ENCODE measurements around the gene TSSC4.

The TSSC4 gene

GRCh38 chr11:2398664-2399355 is 1.7 kb upstream of the TSSC4 start:
- TF ChIP-seq, protein P1, sequence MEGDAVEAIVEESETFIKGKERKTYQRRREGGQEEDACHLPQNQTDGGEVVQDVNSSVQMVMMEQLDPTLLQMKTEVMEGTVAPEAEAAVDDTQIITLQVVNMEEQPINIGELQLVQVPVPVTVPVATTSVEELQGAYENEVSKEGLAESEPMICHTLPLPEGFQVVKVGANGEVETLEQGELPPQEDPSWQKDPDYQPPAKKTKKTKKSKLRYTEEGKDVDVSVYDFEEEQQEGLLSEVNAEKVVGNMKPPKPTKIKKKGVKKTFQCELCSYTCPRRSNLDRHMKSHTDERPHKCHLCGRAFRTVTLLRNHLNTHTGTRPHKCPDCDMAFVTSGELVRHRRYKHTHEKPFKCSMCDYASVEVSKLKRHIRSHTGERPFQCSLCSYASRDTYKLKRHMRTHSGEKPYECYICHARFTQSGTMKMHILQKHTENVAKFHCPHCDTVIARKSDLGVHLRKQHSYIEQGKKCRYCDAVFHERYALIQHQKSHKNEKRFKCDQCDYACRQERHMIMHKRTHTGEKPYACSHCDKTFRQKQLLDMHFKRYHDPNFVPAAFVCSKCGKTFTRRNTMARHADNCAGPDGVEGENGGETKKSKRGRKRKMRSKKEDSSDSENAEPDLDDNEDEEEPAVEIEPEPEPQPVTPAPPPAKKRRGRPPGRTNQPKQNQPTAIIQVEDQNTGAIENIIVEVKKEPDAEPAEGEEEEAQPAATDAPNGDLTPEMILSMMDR (IDR thresholded peaks at IDR 0.05; ENCODE audit: insufficient read depth, missing control alignments): peak; percentile 10
- DNase-seq (ENCODE audit: insufficient read length, low spot score) (no peak), FAIRE-seq (no peak)

- TF ChIP-seq, protein P1 (IDR thresholded peaks at IDR 0.05; ENCODE audit: insufficient read depth, missing control alignments): no peak
- FAIRE-seq (no peak), DNase-seq (ENCODE audit: insufficient read length, low spot score) (no peak)
These were observed 972 bp upstream of the TSSC4 start for GRCh38 chr11:2399488-2400068.

GRCh38 chr11:2400762-2401435 is 349 bp downstream of the TSSC4 start:
- no peak for DNase-seq (ENCODE audit: insufficient read length, low spot score)
- no peak for FAIRE-seq
- TF ChIP-seq, protein P1 (IDR thresholded peaks at IDR 0.05; ENCODE audit: insufficient read depth, missing control alignments): no peak

- TF ChIP-seq, protein P1 (IDR thresholded peaks at IDR 0.05; ENCODE audit: insufficient read depth, missing control alignments): no peak
- no peak for FAIRE-seq
- DNase-seq (ENCODE audit: insufficient read length, low spot score): no peak
These were observed 960 bp downstream of the TSSC4 start for GRCh38 chr11:2401436-2401984.

GRCh38 chr11:2402106-2402505 is 1.6 kb downstream of the TSSC4 start:
- no peak for FAIRE-seq
- no peak for DNase-seq (ENCODE audit: insufficient read length, low spot score)
- TF ChIP-seq, protein P1 (IDR thresholded peaks at IDR 0.05; ENCODE audit: insufficient read depth, missing control alignments): no peak

DNA sequence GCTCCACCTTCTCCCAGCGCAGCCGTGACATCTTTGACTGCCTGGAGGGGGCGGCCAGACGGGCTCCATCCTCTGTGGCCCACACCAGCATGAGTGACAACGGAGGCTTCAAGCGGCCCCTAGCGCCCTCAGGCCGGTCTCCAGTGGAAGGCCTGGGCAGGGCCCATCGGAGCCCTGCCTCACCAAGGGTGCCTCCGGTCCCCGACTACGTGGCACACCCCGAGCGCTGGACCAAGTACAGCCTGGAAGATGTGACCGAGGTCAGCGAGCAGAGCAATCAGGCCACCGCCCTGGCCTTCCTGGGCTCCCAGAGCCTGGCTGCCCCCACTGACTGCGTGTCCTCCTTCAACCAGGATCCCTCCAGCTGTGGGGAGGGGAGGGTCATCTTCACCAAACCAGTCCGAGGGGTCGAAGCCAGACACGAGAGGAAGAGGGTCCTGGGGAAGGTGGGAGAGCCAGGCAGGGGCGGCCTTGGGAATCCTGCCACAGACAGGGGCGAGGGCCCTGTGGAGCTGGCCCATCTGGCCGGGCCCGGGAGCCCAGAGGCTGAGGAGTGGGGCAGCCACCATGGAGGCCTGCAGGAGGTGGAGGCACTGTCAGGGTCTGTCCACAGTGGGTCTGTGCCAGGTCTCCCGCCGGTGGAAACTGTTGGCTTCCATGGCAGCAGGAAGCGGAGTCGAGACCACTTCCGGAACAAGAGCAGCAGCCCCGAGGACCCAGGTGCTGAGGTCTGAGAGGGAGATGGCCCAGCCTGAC is 2.5 kb downstream of the TSSC4 start:
- DNase-seq (ENCODE audit: insufficient read length, low spot score): no peak
- no peak for FAIRE-seq
- TF ChIP-seq, protein P1 (IDR thresholded peaks at IDR 0.05; ENCODE audit: insufficient read depth, missing control alignments): no peak

Measured in D721Med (cell line).